T-helper 2 cell treated with Interferon-gamma antibody and Interleukin-4, amounts not matched to agents 100 ng/mL and 5 ng/mL, for 36 hours (primary cell): ENCODE results near the gene AGBL1. TPM values are rescaled to one million over a fixed set of nuclear protein-coding genes. Genes with fewer than 3 reads are reported as not detected.

ENCODE experiments used
- intact Hi-C: fragments of 100-400 bp; cut with micrococcal nuclease; formaldehyde crosslinking; loops from one replicate; pipeline ENCODE4 v1.15.1; 2023
- total RNA-seq: library from RNA; stranded (reverse); gene quantifications from 2 replicates; pipeline ENCODE4 v1.2.3, GENCODE V29; 2022

AGBL1 gene
- total RNA-seq, 1 donor from 2014 or later: not detected

- intact Hi-C loops: no loop called here
Measured at GRCh38 chr15:86570738-86571137, 491.1 kb downstream of the AGBL1 start.

GRCh38 chr15:86571873-86572272 is 492.2 kb downstream of the AGBL1 start:
- intact Hi-C loops: no loop called here

GRCh38 chr15:86572368-86572841 is 492.7 kb downstream of the AGBL1 start:
- intact Hi-C loops: no loop called here

GRCh38 chr15:86573476-86573875 is 493.8 kb downstream of the AGBL1 start:
- intact Hi-C loops: no loop called here

- intact Hi-C loops: no loop called here
Measured at GRCh38 chr15:86588413-86588812, 508.7 kb downstream of the AGBL1 start.

- intact Hi-C loops: no loop called here
Measured at GRCh38 chr15:86590461-86590860, 510.8 kb downstream of the AGBL1 start.

- intact Hi-C loops: no loop called here
Measured at GRCh38 chr15:86591158-86591557, 511.5 kb downstream of the AGBL1 start.

- intact Hi-C loops: no loop called here
Measured at GRCh38 chr15:86591994-86592735, 512.5 kb downstream of the AGBL1 start.

GRCh38 chr15:86595741-86596140 is 516.1 kb downstream of the AGBL1 start:
- intact Hi-C loops: no loop called here

GRCh38 chr15:86603466-86603865 is 523.8 kb downstream of the AGBL1 start:
- intact Hi-C loops: no loop called here

GRCh38 chr15:86608461-86609205 is 529.0 kb downstream of the AGBL1 start:
- intact Hi-C loops: no loop called here

- intact Hi-C loops: no loop called here
Measured at GRCh38 chr15:86609275-86609674, 529.6 kb downstream of the AGBL1 start.

GRCh38 chr15:86610038-86610437 is 530.4 kb downstream of the AGBL1 start:
- intact Hi-C loops: loop anchor here (2.0 to 10.0 kb wide), 2 partner anchors 43 to 985 kb away; no protein-coding TSS in a partner anchor

- intact Hi-C loops: loop anchor here (2.0 to 10.0 kb wide), 2 partner anchors 41 to 983 kb away; no protein-coding TSS in a partner anchor
Measured at GRCh38 chr15:86611417-86612040, 531.9 kb downstream of the AGBL1 start.

GRCh38 chr15:86615411-86615810 is 535.7 kb downstream of the AGBL1 start:
- intact Hi-C loops: loop anchor here (10.0 kb wide), 1 partner anchor 979 kb away; no protein-coding TSS in a partner anchor

- intact Hi-C loops: loop anchor here (1.0 to 10.0 kb wide), 2 partner anchors 8 to 979 kb away; no protein-coding TSS in a partner anchor
Measured at GRCh38 chr15:86615816-86616215, 536.1 kb downstream of the AGBL1 start.

- intact Hi-C loops: loop anchor here (1.0 to 10.0 kb wide), 2 partner anchors 8 to 978 kb away; no protein-coding TSS in a partner anchor
Measured at GRCh38 chr15:86616771-86617170, 537.1 kb downstream of the AGBL1 start.

GRCh38 chr15:86620157-86620556 is 540.5 kb downstream of the AGBL1 start:
- intact Hi-C loops: no loop called here

GRCh38 chr15:86620641-86621349 is 541.1 kb downstream of the AGBL1 start:
- intact Hi-C loops: no loop called here

- intact Hi-C loops: no loop called here
Measured at GRCh38 chr15:86623236-86623635, 543.6 kb downstream of the AGBL1 start.
